CD4-positive, alpha-beta T cell treated with Interleukin-15 for 1 hour (primary cell): ENCODE results near the gene ERGIC1.

Source experiments
- DNase-seq: peaks from one replicate; pipeline ENCODE4 v3.0.0-alpha.2; 2020

The ERGIC1 gene

DNA sequence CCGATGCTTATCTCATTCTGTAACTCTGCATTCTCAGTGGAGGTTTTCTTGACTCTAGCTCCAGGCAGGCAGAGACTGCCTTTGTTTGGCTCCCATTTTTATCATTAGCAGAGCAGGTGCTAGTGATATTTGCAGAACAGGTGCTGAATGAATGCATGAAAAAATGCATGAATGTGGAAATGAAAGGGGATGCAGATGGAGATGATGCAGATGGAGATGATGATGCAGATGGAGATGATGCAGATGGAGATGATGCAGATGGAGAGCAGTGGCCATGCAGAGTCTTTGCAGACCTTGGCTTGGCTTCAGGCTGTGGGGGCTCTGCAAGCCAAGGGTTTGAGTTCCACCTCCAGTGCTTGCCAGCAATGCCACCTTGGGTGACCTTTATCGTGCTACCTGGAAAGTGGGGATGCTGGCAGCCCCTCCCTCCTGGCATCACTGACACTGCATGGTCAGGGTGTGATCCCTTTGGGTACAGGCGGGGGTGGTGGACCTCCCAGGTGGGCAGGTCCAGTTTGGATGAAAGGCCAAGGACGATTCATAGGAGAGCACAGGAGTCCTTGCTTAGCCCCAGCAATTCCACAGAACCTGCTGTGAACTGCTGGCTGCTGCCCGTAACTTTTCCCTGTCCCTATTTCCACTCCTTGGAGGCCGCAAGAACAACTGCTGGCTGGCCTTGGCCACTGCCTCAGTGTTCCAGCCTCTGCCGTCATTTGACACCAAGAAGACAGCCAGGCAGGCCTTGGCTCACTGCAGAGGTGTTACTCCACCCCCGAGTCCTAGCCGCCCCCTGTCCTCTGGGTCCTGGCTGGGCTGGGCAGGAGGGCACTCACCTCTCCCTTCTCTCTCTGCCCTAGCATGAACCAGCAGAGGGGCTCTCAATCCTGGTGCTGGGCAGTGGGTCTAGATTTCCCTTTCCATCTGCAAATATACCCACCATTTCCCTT is 33.0 kb downstream of the ERGIC1 start:
- no peak for DNase-seq

- no peak for DNase-seq
Measured at GRCh38 chr5:172867761-172868435, 33.8 kb downstream of the ERGIC1 start.

DNA sequence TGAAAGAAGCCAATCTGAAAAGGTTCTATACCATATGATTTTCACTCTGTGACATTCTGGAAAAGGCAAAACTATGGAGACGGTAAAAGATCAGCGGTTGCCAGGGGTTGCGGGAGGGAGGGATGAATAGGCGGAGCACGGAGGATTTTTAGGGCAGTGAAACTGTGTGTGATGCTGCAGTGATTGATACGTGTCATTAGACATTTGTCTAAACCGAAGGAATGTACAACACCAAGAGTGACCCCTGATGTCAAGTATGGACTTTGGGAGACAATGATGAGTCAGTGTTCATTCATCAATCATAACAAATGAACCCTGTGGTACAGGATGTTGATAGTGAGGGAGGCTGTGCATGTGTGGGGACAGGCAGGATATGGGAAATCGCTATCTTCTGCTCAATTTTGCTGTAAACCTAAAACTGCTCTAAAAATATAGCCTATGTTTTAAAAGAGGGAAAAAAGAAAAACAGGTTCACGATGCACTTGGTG is 34.4 kb downstream of the ERGIC1 start:
- no peak for DNase-seq

GRCh38 chr5:172868924-172869591 is 35.0 kb downstream of the ERGIC1 start:
- no peak for DNase-seq

GRCh38 chr5:172869691-172870090 is 35.6 kb downstream of the ERGIC1 start:
- no peak for DNase-seq

- DNase-seq, result peak; percentile 44
Measured at GRCh38 chr5:172870291-172870714, 36.3 kb downstream of the ERGIC1 start.

- peak; percentile 33 for DNase-seq
Measured at GRCh38 chr5:172870715-172871461, 36.8 kb downstream of the ERGIC1 start.

GRCh38 chr5:172871536-172871935 is 37.5 kb downstream of the ERGIC1 start:
- no peak for DNase-seq

- no peak for DNase-seq
Measured at GRCh38 chr5:172871982-172872381, 37.9 kb downstream of the ERGIC1 start.

DNA sequence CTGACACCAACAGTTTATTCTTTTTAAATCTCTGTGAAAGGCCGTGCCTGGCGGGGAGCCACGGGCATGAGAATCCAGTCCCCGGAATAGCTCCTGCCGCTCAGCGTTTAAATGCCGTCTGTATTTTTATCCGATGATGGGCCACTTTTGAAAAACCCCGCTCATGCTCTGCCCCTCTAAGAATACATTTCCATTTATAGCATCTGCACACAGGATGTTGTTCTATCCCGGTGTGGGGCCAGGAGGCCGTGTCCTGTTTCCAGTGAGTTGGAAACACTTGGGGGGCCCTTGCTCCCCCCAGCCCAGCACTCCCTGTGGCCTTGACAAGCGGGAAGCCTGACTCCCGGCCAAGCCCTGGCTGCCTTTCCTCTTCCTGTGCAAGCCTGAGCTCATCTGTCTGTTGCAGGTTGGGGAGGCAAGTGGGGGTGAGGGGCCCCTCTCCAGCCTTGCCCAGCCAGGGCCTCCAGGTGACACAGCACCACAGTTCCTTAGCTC is 39.0 kb downstream of the ERGIC1 start:
- no peak for DNase-seq

GRCh38 chr5:172873513-172873912 is 39.5 kb downstream of the ERGIC1 start:
- DNase-seq, result no peak

DNA sequence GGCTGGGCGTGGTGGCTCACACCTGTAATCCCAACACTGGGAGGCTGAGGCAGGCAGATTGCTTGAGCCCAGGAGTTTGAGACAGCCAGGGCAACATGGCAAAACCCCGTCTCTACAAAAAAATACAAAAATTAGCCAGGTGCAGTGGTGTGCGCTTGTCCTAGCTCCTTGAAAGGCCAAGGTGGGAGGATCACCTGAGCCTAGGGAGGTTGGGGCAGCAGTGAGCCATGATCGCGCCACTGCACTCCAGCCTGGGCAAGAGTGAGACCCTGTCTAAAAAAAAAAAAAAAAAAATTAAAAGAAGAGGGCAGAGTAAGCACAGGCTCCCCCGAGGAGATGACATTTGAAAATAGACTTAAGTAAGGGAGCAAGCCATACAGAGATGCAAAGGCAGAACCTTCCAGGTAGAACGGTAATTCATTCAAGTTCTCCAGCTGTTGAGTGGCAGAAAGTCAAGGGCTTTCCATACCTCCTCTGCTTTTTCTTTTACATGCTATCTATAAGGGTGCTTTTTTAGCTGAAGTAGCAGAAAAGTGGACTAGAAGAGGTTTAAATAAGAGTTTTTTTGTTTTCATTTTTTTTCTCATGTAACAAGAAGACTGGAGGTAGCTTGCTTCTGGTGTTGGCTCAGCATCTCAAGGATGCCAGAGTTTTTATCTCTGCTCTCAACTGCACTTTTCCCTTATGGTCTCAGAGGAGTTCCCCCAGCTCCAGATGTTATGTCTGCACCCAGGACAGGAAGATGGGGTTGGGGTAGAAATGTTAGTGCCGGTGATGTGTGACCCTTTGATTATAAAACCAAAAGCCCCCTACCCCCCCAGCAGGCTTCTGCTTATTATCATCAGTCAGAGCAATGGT is 40.8 kb downstream of the ERGIC1 start:
- no peak for DNase-seq

DNA sequence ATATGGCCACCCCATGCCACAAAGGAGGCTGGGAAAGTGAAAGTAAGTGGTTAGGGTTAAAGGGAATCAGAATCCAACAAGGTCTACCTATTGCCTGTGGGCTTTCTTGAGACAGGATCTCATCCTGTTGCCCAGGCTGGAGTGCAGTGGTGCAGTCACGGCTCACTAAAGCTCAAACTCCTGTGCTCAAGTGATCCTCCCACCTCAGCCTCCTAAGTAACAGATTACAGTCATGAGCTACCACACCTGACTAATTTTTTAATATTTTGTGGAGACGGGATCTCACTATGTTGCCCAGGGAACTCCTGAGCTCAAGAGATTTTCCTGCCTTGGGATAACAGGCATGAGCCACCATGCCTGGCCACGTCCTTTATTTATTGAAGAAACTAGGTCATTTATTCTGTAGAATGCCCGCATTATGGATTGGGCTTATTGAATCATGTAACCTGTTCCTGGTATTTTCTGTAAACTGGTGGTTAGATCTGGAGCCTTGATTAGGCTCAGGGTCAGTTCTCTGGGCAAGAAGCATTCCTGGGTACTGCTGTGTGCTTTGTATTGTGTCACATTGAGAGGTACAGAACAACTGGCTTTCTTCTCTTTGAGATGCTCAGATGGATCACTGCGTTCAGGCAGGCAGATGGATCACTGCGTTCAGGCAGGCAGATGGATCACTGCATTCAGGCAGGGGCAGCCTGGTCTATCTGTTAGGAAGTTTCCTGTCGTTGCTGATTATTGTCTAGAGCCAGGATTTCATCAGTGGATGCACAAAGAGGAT is 41.6 kb downstream of the ERGIC1 start:
- DNase-seq, result no peak

- no peak for DNase-seq
Measured at GRCh38 chr5:172876578-172876977, 42.5 kb downstream of the ERGIC1 start.

GRCh38 chr5:172877466-172878260 is 43.6 kb downstream of the ERGIC1 start:
- peak; percentile 46 for DNase-seq

DNA sequence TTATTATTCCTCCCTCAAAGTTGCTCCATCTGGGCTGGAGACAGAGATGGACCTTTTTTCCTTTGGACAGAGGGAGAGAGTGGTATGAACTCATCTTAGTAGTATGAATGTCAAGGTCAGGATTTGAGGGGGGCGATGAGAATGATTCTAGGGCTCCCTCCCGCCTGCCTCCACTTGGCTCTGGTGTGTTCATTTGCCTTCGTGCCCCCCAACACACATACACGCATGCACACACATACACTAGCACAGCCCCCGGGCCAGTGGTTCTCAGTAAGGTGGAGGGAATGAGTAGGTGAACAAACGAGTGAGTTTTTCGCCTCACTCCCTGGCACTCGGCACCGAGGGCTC is 44.5 kb downstream of the ERGIC1 start:
- DNase-seq, result no peak

GRCh38 chr5:172878933-172879752 is 45.1 kb downstream of the ERGIC1 start:
- no peak for DNase-seq

DNA sequence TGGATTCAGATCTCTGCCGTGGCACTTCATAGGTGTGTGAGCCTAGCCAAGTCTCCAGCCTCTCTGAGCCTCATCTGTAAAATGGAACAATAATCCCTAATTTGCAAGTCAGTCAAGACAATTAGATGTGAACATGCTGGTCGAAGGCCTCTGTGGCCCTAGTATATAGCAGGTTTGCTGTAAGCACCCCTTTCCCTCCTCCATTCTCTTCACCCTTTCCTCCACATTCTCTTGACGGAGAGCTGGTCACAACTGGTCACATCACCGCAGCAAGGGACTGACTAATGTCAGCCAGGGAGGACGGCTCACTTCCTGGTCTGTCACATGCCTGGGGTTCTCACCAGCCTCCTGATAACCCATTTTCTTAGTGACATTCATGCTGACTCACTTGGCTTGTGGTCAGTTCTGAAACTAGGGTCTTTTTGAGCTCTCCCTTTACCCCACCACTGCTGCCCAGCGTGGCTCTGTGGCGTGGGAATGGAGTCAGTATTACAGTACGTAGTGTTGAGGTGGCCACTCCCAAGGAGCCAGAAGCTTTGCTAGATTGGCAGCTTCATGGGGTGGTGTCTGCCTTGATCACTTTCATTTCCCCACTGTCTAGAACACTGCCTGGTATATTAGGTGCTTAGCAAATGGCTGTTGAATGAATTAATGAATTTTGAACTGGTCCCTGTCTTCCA is 47.8 kb downstream of the ERGIC1 start:
- DNase-seq, result peak; percentile 85
